GM19328 (cell line): Measurements from ENCODE around the gene AP1G1.
A peak's percentile ranks its signal among the peaks of the same experiment; 100 is the strongest.
"Not testable (repeated sequence)": the region's sequence is repeated elsewhere in the genome, so short reads cannot be mapped to it uniquely, and the experiment has no call there.

Experiments used
- ATAC-seq: cut with Tn5 transposase; IDR thresholded peaks from one replicate; pipeline ENCODE4 v1.9.1; 2021; ENCODE audit warnings: mild to moderate bottlenecking, moderate library complexity; ENCODE audit not compliant: unreplicated experiment

AP1G1 gene

GRCh38 chr16:71811261-71811803 is 2.7 kb upstream of the AP1G1 start:
- no peak for ATAC-seq

- ATAC-seq = not testable (repeated sequence)
Measured at GRCh38 chr16:71810155-71810530, 1.5 kb upstream of the AP1G1 start.

DNA sequence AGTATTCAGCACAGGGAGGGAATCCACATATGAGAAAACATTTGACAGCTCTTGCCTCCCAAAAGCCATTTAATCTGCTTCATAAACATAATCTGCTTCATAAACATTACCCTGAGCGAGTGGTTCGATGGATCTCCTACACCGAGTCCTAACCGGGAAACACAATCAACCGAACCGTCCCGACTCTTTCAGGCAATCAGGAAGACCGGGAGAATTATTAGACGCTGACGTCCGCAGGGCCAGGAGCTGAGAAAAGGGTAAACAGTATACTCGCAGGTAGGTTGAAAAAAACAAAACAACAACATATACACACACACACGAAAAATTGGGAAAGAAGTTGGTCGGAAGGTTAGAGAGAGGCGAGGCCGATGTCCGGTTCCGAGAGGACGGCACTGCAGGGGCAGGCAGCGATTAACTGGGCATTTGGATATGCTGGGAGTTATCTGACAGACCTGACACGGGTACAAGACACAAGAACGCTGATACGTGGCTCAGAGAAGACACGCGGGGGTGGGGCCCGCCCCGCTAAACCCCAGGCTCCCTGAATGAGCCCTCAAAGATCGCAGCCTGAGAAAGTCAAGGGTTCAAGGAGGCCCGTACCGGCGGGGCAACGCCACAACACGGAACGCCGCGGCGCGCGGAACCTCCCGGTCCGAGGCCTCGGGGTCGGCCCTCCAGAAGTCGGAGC is 585 bp downstream of the AP1G1 start:
- ATAC-seq = peak; percentile 35

GRCh38 chr16:71803305-71803690 is 5.3 kb downstream of the AP1G1 start:
- no peak for ATAC-seq

GRCh38 chr16:71796501-71797097 is 12.0 kb downstream of the AP1G1 start:
- ATAC-seq = no peak

DNA sequence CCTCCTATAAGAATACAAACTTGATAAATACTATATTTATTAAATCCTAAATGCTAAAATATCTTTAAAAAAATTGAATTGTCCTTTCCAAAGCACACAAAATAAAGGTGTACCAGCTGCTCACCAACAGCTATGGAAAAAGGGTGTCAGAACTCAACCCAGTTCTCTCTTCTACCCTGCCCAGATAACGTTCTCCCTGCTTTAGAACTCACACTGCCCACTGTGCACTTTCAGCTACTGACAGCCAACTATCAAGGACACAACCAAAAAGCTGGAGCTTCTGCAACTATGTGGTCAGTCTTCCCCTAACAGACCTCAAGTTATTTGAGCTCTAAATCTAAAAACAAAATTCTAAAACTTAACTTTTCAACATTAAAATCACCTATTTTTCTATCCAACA is 13.7 kb downstream of the AP1G1 start:
- ATAC-seq = no peak

DNA sequence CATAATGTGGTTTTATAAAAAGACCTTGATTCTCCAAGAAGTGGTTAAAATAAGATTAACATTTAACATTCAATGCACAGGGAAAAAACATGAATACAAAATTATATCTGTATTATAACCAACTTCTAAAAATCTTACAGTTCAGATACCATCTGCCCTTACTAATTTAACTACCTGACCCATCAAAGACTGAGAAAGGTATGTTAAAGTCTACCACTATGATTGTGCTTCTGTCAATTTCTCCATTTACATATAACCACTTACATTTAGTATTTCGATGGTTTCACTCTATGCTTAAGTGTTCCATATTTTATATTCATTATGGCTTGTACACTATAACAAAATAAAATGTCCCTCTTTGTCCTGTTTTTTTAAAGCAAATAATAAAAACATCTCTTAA is 14.6 kb downstream of the AP1G1 start:
- ATAC-seq = no peak

DNA sequence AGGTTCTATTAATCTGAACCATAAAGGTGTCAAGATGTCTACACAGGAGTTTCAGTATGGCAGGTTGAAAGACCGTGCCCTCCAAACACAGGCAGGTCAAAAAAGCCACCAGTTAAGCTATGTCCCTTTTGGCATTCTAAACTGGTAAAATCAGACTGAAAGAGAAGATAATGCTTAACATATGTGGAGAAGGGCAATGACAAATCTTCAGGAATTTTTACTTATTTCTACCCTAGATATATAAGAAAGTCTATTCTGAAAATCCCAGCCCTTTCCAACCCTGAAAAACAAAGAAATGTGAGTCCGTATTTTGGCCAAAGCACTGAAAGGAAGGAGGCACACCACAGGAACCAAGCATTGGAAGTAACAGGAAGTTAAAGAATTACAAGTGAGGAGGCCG is 16.5 kb downstream of the AP1G1 start:
- ATAC-seq = no peak

- ATAC-seq = not testable (repeated sequence)
Measured at GRCh38 chr16:71790329-71790728, 18.3 kb downstream of the AP1G1 start.

DNA sequence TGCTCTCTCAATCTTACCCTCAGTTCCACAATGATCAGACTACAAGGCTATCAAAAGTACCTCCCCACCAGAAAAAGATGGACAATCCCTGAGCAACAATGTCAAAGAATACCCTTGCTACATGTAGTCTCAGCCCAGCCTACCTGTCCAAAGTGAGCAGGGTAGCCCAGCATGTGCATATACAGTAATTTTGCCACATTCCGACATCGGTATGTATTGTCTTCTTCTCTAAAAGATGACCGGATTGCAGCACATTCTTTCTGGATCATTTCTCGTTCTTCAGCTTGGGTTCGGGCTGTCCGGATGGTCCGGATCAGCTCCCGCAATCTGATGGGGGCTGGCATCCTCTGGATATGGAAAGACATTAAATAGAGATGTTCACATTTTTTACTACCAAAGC is 19.5 kb downstream of the AP1G1 start:
- no peak for ATAC-seq

DNA sequence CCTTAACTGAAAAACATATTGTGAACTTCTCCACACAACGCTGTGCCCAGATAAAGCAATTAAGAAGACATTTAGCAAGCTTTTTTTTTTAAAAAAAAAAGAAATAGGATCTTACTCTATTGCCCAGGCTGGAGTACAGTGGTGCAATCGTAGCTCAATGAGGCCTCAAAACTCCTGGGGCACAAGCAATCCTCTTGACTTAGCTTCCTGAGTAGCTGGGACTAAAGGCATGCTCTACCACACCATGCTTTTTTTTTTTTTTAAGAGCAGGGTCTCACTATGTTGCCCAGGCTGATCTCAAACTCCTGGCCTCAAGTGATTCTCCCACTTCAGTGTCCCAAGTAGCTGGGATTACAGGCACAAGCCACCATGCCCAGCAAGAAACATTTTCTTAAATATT is 20.1 kb downstream of the AP1G1 start:
- no peak for ATAC-seq

- not testable (repeated sequence) for ATAC-seq
Measured at GRCh38 chr16:71785143-71785542, 23.5 kb downstream of the AP1G1 start.

DNA sequence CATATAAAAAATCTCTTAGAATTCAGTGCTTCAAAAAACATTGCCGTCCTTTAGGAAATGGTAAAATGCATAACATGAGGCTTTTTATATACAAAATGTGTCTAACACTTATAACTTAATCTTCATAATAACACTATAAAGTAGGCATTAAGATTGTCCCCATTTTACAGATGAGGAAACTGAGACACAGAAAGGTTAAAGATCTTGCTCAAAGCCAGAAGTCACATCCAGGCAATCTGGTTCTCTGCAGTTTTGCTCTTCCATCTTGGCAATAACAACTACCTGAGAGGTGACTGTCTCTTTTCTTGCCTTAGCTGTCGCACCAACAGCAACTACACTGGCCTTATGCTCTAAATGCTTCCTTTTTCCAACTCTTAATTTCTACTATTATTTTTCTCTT is 24.5 kb downstream of the AP1G1 start:
- ATAC-seq = no peak

DNA sequence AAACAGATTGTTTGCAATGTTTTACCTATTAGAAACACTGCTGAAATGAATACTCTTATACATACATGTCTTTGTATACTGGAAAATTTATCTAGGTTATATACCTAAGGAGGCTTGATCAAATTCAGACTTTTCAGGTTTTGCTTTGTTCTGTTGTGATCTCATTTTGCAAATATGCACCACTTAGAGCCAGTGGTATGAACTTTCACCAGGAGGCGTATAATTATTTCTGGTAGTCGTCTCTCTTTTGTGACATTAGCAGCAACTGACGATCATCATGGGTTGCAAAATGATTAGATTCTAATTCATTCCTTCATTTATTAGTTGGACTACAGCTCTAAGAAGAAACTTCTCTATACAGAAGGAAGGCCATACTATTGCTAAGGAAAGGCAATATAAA is 26.9 kb downstream of the AP1G1 start:
- no peak for ATAC-seq

- ATAC-seq = no peak
Measured at GRCh38 chr16:71780521-71781089, 28.0 kb downstream of the AP1G1 start.

DNA sequence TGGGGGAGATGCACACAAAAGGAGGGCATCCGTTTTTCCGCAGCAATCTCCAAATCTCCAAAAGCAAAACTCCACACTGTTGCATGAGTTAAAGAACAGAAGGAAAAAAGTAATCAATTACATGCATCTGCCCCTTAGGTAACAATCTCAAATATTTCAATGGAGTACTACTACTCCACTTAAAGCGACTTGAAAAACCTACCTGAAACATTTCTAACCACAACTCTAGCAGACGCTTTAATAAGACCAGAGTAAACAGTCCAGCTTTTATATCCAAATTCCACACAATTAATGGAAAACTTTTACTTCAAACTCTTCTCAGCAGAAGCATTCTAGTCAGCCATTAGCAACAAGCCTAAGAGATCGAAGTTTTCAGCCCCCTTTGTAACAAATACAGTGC is 29.9 kb downstream of the AP1G1 start:
- ATAC-seq = no peak

DNA sequence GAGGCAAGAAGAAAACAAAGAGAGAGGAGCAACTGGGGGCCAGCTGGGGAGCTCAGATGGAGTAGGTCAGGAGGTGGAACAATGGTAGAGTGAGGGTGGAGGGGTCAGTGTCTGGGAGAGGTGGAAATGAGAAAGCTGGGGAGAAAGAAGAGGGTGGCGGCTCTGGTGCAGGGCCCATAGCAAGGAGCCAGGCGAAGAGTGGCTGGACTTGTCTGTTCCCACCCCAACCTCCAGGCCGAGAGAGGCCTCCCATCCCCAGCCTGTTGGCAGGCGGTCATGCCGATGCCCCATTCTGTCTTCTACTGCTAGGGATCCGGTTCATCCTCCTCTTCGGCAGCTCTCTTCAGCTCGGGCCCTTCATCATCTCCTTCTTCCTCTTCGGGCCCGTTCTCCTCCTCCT is 31.3 kb downstream of the AP1G1 start:
- no peak for ATAC-seq

DNA sequence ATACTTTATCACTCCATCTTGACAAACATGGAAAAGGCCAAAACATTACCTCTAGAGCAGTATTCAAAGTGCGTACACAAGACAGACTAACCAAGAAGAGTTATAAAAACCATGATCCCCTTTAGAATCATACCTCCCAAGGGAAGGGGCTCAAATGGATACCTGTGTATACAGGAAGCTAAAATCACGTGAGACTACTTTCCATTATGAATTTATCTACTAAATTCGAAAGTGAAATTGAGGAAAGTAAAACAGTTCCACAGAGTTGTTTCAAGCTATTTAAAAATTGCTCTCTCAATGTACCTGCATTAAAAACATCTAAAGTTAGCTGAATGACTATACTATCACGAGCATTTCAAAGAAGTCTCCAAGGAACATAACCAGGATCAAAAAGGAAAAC is 32.7 kb downstream of the AP1G1 start:
- no peak for ATAC-seq

DNA sequence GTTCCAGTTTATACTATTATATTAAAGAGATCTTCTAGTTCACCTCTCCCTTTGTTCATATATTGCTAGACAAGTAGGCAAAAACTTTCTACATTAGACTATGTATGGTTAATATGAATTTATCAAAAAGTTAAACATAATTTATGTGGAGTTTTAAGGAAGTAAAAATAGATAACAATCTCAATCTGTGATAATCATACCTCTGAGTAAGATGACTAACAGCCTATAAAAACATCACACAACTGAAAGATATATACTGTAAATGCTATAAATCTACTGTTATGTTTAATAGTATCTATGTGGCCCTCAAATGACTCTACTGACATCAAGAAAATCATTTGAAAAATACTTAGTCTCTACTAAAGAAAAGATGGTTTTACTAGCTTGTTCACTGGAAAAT is 37.1 kb downstream of the AP1G1 start:
- ATAC-seq = no peak

- no peak for ATAC-seq
Measured at GRCh38 chr16:71769222-71769621, 39.4 kb downstream of the AP1G1 start.

GRCh38 chr16:71767060-71767900 is 41.4 kb downstream of the AP1G1 start:
- no peak for ATAC-seq
